ENCODE measurements around the gene AMDHD2. TPM values are rescaled to one million over a fixed set of nuclear protein-coding genes. Genes with fewer than 3 reads are reported as not detected.
A peak's percentile ranks its signal among the peaks of the same experiment; 100 is the strongest.

AMDHD2 gene
- total and polyA plus RNA-seq, 2 of the 13 experiments (the other 11 are each of a cell fraction or from before 2014, with no cell fraction given) = 33.5 to 39.1 TPM

DNA sequence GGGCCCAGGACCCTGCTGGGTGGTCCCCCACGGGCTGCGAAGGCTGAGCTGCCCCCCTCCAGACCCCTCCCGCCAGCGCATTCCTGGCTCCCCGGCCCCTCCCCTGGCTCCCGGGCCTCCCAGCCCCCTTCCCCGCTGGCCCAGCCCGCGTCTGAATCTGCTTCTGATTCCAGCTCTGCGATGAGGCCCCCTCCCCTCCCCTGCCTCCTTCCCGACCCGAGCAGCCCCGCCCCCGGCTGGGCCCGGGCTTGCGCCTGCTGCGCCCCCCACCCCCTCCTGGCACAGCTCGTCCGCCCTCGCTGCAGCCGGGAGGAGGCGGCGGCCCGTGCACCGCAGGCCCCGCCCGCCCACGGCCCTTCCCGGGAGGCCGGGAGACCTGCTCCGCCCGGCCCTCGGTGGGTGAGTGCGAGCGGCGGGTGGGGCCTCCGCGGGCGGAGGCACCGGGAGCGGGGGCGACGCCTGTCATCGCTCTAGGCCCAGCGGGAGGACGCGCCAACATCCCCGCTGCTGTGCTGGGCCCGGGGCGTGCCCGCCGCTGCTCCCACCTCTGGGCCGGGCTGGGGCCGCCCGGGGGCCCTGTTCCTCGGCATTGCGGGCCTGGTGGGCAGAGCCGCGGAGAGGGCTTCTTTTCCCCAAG lies 49.0 kb upstream of the AMDHD2 start, which contains the start of gene NTN3 (continued):
- TF ChIP-seq, protein P1, sequence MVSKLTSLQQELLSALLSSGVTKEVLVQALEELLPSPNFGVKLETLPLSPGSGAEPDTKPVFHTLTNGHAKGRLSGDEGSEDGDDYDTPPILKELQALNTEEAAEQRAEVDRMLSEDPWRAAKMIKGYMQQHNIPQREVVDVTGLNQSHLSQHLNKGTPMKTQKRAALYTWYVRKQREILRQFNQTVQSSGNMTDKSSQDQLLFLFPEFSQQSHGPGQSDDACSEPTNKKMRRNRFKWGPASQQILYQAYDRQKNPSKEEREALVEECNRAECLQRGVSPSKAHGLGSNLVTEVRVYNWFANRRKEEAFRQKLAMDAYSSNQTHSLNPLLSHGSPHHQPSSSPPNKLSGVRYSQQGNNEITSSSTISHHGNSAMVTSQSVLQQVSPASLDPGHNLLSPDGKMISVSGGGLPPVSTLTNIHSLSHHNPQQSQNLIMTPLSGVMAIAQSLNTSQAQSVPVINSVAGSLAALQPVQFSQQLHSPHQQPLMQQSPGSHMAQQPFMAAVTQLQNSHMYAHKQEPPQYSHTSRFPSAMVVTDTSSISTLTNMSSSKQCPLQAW (CRISPR knock-in tag; IDR thresholded peaks at IDR 0.05) = no peak
- no peak for TF ChIP-seq ZNF703 (CRISPR knock-in tag; IDR thresholded peaks at IDR 0.05; ENCODE audit: borderline replicate concordance)
- TF ChIP-seq ELF1 (CRISPR knock-in tag; IDR thresholded peaks at IDR 0.05) = no peak
- no peak for TF ChIP-seq ZNF337 (CRISPR knock-in tag; IDR thresholded peaks at IDR 0.05; ENCODE audit: borderline replicate concordance, low read depth)
- TF ChIP-seq SRSF1 (optimal IDR thresholded peaks at IDR 0.05; ENCODE audit: low read depth, low read length) = peak; percentile 1
- no peak for TF ChIP-seq ZFY (CRISPR knock-in tag; IDR thresholded peaks at IDR 0.05)
- TF ChIP-seq ZNF558 (CRISPR knock-in tag; IDR thresholded peaks at IDR 0.05; ENCODE audit: borderline replicate concordance) = no peak
- TF ChIP-seq ZSCAN22 (CRISPR knock-in tag; IDR thresholded peaks at IDR 0.05) = 0 out of 2 replicates have a peak, but pooled peaks have one; percentile 5
- TF ChIP-seq, protein P2, sequence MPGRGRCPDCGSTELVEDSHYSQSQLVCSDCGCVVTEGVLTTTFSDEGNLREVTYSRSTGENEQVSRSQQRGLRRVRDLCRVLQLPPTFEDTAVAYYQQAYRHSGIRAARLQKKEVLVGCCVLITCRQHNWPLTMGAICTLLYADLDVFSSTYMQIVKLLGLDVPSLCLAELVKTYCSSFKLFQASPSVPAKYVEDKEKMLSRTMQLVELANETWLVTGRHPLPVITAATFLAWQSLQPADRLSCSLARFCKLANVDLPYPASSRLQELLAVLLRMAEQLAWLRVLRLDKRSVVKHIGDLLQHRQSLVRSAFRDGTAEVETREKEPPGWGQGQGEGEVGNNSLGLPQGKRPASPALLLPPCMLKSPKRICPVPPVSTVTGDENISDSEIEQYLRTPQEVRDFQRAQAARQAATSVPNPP (CRISPR knock-in tag; IDR thresholded peaks at IDR 0.05) = no peak
- TF ChIP-seq KDM3A (CRISPR knock-in tag; IDR thresholded peaks at IDR 0.05; ENCODE audit: low read depth) = no peak
- TF ChIP-seq ZNF569 (CRISPR knock-in tag; IDR thresholded peaks at IDR 0.05; ENCODE audit: borderline replicate concordance) = no peak
- no peak for TF ChIP-seq ZNF556 (CRISPR knock-in tag; IDR thresholded peaks at IDR 0.05; ENCODE audit: borderline replicate concordance)
- no peak for TF ChIP-seq ZNF572 (CRISPR knock-in tag; IDR thresholded peaks at IDR 0.05)
- no peak for TF ChIP-seq DMAP1 (CRISPR knock-in tag; IDR thresholded peaks at IDR 0.05)
